NK-92 (cell line): ENCODE measurements around the gene PRADC1.

ENCODE experiments used
- DNase-seq: peaks from one replicate; lab custom pipeline; 2025; ENCODE audit not compliant: unreplicated experiment; lab: John Stamatoyannopoulos, UW

Gene PRADC1

DNA sequence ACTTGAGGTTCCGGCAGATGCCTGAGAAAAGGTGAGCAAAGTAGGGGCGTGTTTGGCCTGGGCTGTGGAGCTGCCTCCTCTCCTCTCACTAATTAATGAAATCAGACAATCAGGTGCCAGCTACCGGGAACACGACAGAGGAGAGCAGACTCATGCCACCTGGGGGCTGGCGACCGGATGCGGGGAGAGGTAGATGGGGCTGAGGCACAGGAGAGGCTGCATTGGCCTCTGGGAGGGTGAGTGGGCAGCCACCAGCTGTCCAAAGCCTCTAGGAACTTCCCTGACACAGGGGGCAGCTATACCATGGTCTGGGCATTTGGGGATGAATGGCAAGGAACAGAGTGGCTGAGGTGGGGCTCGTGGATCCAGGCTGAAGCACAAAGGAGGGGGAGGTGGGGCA is 26.2 kb upstream of the PRADC1 start:
- DNase-seq, result no peak

DNA sequence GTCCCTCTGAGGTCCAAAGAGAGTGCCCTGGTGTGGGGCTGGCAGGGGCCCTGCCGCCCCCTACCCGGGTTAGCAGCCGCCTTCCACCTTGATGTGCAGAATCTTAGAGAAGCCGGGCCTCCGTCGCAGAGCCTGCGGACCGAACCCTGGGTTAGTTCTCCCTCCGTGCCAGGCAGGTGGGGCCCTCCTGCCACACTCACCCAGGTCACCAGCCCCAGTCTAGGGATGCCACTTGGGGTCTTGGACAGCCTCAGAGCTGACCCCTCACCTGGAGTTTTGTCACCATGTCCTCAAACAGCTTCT is 25.8 kb upstream of the PRADC1 start:
- no peak for DNase-seq

- DNase-seq, result no peak
These were observed 25.3 kb upstream of the PRADC1 start for GRCh38 chr2:73258186-73258912.

DNA sequence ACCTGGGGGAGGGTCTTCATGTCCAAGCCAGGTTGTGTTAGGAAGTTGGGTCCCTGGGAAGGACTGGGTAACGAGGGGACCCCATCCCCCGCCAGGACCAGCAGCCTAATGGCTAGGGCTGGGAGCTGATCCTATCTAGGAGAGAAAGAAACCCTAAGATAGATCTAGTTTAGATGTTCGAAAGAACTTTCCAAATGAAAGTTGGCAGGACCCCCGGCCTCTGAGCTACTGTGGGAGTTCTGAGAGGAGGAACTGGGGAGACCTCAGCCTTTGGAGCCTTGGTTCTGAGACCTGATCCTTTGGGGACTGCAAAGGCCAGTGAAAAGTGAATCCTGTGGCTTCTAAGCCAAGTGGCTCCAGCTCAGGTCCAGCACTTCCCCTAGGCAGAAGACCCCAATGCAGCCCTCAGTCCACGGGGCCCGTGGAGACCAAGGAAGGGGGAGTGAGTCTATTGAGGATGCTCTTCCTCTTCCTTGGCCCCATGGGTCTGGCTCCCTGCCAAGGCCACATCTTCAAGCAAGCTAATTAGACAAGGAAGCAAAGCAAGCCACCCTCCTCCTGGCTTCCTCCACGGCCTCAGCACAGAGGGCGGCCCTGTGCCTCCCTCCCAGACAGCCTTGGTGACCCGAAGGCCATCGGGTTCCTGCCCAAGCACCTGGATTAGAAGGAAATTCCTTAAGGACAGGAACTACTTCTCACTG is 24.5 kb upstream of the PRADC1 start:
- no peak for DNase-seq

GRCh38 chr2:73257021-73257420 is 24.0 kb upstream of the PRADC1 start:
- no peak for DNase-seq

GRCh38 chr2:73256618-73256922 is 23.5 kb upstream of the PRADC1 start:
- DNase-seq, result no peak

- DNase-seq, result no peak
These were observed 23.0 kb upstream of the PRADC1 start for GRCh38 chr2:73255907-73256617.

DNA sequence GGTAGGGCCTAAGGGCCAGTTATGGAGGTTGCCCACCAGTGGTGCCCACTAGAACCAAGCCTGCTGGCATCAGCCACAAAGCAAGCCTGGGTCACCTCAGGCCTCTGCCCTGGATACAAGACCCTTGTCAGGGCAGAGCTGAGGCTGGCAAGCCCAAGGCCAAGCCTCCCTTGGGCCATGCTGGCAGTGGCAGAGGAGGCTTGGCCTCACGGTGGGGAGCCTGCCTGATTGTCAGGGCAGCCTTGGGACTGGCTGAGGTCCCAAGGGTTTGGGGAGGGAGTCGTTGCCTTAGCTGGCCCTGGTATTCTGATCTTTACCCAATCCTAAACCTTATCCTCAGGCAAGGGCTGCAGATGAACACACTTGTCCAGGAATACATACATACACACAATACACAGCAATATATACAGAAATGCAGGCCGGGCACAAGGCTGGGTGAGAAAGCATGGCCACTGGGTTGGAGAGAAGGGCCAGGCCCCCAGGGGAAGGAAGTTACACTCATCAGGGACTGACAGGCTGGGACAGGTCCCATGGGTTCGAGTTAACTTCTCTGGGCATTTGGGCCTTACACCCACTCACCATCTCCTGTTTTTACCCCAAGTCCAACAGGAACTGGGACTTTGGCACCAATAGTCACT is 22.1 kb upstream of the PRADC1 start:
- no peak for DNase-seq

- DNase-seq, result no peak
These were observed 21.4 kb upstream of the PRADC1 start for GRCh38 chr2:73254343-73255006.

- no peak for DNase-seq
These were observed 20.9 kb upstream of the PRADC1 start for GRCh38 chr2:73253901-73254300.

GRCh38 chr2:73253400-73253799 is 20.4 kb upstream of the PRADC1 start:
- DNase-seq, result no peak

GRCh38 chr2:73252238-73253027 is 19.4 kb upstream of the PRADC1 start:
- no peak for DNase-seq

GRCh38 chr2:73250872-73251846 is 18.1 kb upstream of the PRADC1 start:
- DNase-seq, result no peak

DNA sequence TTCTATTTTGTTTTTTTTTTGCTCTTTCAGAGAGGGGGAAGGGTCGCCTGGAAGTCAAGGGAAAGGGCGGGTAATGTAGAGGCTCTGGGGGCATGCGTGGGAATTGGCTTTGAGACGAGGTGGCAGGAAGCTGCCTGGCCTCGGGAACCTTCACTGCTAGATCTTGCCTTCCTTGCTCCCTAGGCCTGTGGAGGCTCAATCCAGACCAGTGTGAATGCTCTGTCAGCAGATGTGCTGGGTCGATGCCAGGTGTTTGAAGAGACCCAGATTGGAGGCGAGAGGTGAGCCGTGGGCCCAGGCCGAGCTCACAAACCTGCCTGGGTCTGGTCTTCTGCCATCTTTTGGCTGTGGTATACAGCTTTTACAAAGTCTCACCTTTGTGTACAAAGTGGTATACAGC is 16.6 kb upstream of the PRADC1 start:
- DNase-seq, result no peak

DNA sequence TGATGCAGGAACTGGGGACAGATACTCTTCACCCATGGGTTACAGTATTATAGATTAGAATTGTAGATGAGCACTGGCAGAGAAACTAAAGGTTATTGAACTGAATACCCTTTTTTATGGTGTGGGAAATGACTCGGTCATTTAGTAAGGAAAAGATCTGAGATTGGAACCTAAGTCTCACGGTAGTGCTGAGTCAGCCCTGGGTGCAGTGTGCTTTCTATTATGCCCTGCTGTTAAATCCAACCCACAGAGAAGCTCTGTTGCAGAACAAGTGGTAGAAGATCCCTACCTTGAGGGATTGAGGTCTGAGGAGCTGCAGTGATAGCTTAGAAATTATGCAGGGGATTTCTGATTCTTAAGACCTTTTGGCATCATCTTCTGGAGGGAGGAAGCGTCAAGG is 13.8 kb upstream of the PRADC1 start:
- DNase-seq, result no peak

- DNase-seq, result no peak
These were observed 11.5 kb upstream of the PRADC1 start for GRCh38 chr2:73244580-73244979.

DNA sequence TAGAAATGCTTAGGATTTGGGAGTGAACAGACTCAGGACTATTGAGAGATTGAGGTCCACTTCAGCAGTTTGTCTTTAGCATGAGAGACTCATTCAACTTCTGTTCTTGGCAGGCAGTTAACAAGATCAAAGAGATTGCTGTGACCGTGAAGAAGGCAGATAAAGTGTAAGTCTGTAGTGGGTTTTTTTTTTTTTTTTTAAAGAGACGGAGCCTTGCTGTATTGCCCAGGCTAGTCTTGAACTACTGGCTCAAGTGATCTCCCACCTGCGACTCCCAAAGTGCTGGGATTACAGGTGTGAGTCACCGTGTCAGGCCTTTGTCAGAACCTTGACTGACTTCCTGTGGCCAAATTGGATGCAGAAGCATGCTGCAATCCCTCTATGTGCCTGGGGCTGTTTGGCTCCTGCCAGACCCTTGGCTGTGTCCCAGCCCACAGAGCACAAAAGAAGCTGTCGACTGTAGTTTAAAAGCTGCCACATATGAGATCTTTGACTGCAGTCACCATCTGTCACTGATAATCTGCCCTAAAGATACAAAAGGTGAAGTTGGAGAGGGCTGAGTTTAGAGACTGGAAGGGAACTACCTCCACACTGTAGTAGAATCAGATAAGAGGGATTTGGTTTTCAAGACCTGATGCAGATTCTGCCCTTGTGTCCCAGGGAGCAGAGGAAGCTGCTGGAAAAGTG is 11.0 kb upstream of the PRADC1 start:
- DNase-seq, result no peak

GRCh38 chr2:73239776-73240175 is 6.7 kb upstream of the PRADC1 start:
- DNase-seq, result no peak

- DNase-seq, result no peak
These were observed 5.9 kb upstream of the PRADC1 start for GRCh38 chr2:73238976-73239375.
